ENCODE measurements around the gene ZNF385B. TPM values are rescaled to one million over a fixed set of nuclear protein-coding genes. Genes with fewer than 3 reads are reported as not detected.

Gene ZNF385B
- total RNA-seq, 4 donors from 2014 or later = 9.7 to 24.9 (median 11.4) TPM

- Histone ChIP-seq H3K9me3 (no peaks in the 10 kb centered on the region), H3K4me1 (peaks cover 3 to 6% of the 10 kb centered on the region in 2 donors), H3K27me3 (no peaks in the 10 kb centered on the region), H3K36me3 (no peaks in the 10 kb centered on the region), H3K27ac (peak overlapping the region in 1 of 4 donors; percentile 14), H3K4me3 (no peak overlapping the region)
- ATAC-seq (peak; percentile 76 to 86), DNase-seq (no peak)
- in situ Hi-C loops (cut with MboI; ENCODE audit: low sequenced_read_pairs in 4 of 4) = no loop called here
- intact Hi-C loops (cut with DNase I; ENCODE audit: low total_unique reads) = no loop called here
- TF ChIP-seq, protein P1, sequence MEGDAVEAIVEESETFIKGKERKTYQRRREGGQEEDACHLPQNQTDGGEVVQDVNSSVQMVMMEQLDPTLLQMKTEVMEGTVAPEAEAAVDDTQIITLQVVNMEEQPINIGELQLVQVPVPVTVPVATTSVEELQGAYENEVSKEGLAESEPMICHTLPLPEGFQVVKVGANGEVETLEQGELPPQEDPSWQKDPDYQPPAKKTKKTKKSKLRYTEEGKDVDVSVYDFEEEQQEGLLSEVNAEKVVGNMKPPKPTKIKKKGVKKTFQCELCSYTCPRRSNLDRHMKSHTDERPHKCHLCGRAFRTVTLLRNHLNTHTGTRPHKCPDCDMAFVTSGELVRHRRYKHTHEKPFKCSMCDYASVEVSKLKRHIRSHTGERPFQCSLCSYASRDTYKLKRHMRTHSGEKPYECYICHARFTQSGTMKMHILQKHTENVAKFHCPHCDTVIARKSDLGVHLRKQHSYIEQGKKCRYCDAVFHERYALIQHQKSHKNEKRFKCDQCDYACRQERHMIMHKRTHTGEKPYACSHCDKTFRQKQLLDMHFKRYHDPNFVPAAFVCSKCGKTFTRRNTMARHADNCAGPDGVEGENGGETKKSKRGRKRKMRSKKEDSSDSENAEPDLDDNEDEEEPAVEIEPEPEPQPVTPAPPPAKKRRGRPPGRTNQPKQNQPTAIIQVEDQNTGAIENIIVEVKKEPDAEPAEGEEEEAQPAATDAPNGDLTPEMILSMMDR (IDR thresholded peaks at IDR 0.05 in 4 of 5, conservative IDR thresholded peaks at IDR 0.05 in 1 of 5) = no peak
- no peak for TF ChIP-seq POLR2A (IDR thresholded peaks at IDR 0.05)
These were observed 157.7 kb downstream of the ZNF385B start for GRCh38 chr2:179703702-179704101.

DNA sequence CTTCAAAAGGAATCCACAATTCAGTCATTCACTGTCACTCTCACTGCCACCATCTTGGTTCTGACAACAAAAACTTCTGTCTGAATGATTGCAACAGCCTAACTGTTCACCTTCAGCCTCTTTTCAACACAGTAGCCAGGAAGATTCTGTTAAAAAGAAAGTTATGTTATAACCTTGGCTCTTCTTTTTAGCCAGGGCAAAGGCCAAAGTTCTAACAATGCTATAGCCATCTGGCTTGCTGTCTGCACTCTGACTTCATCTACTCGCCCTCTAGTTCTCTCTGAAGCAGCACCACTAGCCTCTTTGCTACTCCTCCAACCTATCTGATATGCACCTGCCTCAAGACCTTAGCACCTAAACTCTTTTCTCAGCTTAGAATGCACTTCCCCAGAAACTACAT lies 158.5 kb downstream of the ZNF385B start:
- Histone ChIP-seq H3K4me1 (peaks cover 3 to 6% of the 10 kb centered on the region in 2 donors), H3K9me3 (no peaks in the 10 kb centered on the region), H3K27me3 (no peaks in the 10 kb centered on the region), H3K4me3 (no peak overlapping the region), H3K36me3 (no peaks in the 10 kb centered on the region), H3K27ac (peak overlapping the region in 1 of 4 donors; percentile 14)
- DNase-seq = no peak
- ATAC-seq = no peak
- TF ChIP-seq, protein P1 (IDR thresholded peaks at IDR 0.05 in 4 of 5, conservative IDR thresholded peaks at IDR 0.05 in 1 of 5) = no peak
- no peak for TF ChIP-seq POLR2A (IDR thresholded peaks at IDR 0.05)
- intact Hi-C loops (cut with DNase I; ENCODE audit: low total_unique reads) = no loop called here
- in situ Hi-C loops (cut with MboI; ENCODE audit: low sequenced_read_pairs in 4 of 4) = no loop called here

DNA sequence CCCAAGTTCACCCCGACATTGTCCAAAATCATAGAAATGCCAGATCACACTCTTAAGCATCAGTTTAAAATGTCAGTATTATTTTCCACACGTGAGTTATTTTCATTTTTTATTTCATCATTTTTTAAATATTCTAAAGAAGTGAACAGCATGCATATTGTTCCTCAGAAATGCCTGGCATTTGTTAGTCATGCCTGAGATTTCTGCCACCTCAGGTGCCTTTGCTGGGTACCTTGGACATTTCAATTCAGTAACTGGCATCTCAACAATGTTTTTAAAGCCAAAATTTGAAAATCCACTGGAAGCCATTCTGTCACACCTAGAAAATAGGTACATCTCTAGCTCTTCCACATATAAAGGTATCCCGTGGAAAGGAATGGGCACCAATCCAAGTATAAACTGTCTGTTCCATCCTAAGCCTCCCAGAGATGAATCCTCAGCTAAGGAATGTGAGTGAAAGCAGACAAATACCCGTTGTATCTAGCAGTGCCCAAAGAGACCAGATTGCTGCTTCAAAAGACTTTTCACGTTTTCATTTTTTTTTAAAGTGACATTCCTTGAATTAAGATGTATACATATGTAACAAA lies 159.8 kb downstream of the ZNF385B start:
- ATAC-seq (no peak), DNase-seq (no peak)
- intact Hi-C loops (cut with DNase I; ENCODE audit: low total_unique reads) (no loop called here), in situ Hi-C loops (cut with MboI; ENCODE audit: low sequenced_read_pairs in 4 of 4) (no loop called here)
- H3K4me1 ChIP-seq = peaks cover 3 to 6% of the 10 kb centered on the region in 2 donors
- H3K4me3 ChIP-seq = no peak overlapping the region
- TF ChIP-seq POLR2A (IDR thresholded peaks at IDR 0.05) = no peak
- TF ChIP-seq, protein P1 (IDR thresholded peaks at IDR 0.05 in 4 of 5, conservative IDR thresholded peaks at IDR 0.05 in 1 of 5) = no peak
- H3K27me3 ChIP-seq = no peaks in the 10 kb centered on the region
- no peaks in the 10 kb centered on the region for H3K36me3 ChIP-seq
- H3K9me3 ChIP-seq = no peaks in the 10 kb centered on the region
- H3K27ac ChIP-seq = no peak overlapping the region

DNA sequence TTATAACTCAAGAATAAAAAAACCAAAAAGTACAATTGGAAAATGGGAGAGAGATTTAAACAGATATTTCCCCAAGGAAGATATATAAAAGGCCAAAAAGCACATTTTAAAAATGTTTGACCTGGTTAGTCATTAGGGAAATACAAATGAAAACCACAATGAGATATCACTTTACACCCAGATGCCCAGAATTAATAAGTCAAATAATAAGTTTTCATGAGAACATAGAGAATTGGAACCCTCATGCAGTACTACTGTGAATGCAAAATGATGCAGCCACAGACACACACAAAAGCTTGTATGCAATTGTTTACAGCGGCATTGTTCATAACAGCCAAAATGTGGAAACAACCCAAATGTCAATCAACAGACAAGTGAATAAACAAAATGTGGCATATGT lies 165.9 kb downstream of the ZNF385B start:
- no peaks in the 10 kb centered on the region for H3K27me3 ChIP-seq
- DNase-seq (no peak), ATAC-seq (no peak)
- no peaks in the 10 kb centered on the region for H3K9me3 ChIP-seq
- H3K4me3 ChIP-seq = no peak overlapping the region
- no peaks in the 10 kb centered on the region for H3K4me1 ChIP-seq
- in situ Hi-C loops (cut with MboI; ENCODE audit: low sequenced_read_pairs in 4 of 4) = no loop called here
- no peak for TF ChIP-seq POLR2A (IDR thresholded peaks at IDR 0.05)
- TF ChIP-seq, protein P1 (IDR thresholded peaks at IDR 0.05 in 4 of 5, conservative IDR thresholded peaks at IDR 0.05 in 1 of 5) = no peak
- intact Hi-C loops (cut with DNase I; ENCODE audit: low total_unique reads) = no loop called here
- no peaks in the 10 kb centered on the region for H3K36me3 ChIP-seq
- no peak overlapping the region for H3K27ac ChIP-seq

DNA sequence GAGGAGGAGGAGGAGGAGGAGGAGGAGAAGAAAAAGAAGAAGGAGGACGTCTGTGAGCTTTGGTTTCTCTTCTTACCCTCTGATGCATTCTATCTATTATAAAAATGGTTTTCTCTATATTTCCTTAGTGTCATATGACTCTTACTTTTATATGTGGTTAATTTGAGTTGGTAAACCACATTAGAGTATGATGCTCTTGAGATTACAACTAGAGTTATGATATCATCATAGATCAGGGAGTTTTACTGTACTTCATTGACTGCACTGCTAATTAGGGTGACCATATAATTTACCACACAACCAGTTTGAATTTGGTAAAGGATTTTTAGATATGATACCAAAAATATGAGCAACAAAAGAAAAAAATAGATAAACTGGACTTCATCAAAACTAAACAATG lies 166.4 kb downstream of the ZNF385B start:
- no peak overlapping the region for H3K27ac ChIP-seq
- intact Hi-C loops (cut with DNase I; ENCODE audit: low total_unique reads) = no loop called here
- H3K27me3 ChIP-seq = no peaks in the 10 kb centered on the region
- no peaks in the 10 kb centered on the region for H3K9me3 ChIP-seq
- no peak for DNase-seq
- H3K4me1 ChIP-seq = no peaks in the 10 kb centered on the region
- H3K4me3 ChIP-seq = no peak overlapping the region
- ATAC-seq = no peak
- H3K36me3 ChIP-seq = no peaks in the 10 kb centered on the region
- TF ChIP-seq POLR2A (IDR thresholded peaks at IDR 0.05) = no peak
- TF ChIP-seq, protein P1 (IDR thresholded peaks at IDR 0.05 in 4 of 5, conservative IDR thresholded peaks at IDR 0.05 in 1 of 5) = no peak
- in situ Hi-C loops (cut with MboI; ENCODE audit: low sequenced_read_pairs in 4 of 4) = no loop called here
